IPS-18c (cell line): Measurements from ENCODE around the gene BRPF1.

Source experiments
- H3K4me3 ChIP-seq: 2 replicates; pipeline ENCODE4 v1.7.0; 2013; ENCODE audit warnings: low read depth, mild to moderate bottlenecking, low read length, moderate library complexity; ENCODE audit not compliant: insufficient read depth
- H3K9me3 ChIP-seq: one replicate; pipeline ENCODE4 v1.6.1; 2013; ENCODE audit warnings: mild to moderate bottlenecking, low read length, moderate library complexity; ENCODE audit not compliant: control insufficient read depth, insufficient read depth

Gene BRPF1, protein sequence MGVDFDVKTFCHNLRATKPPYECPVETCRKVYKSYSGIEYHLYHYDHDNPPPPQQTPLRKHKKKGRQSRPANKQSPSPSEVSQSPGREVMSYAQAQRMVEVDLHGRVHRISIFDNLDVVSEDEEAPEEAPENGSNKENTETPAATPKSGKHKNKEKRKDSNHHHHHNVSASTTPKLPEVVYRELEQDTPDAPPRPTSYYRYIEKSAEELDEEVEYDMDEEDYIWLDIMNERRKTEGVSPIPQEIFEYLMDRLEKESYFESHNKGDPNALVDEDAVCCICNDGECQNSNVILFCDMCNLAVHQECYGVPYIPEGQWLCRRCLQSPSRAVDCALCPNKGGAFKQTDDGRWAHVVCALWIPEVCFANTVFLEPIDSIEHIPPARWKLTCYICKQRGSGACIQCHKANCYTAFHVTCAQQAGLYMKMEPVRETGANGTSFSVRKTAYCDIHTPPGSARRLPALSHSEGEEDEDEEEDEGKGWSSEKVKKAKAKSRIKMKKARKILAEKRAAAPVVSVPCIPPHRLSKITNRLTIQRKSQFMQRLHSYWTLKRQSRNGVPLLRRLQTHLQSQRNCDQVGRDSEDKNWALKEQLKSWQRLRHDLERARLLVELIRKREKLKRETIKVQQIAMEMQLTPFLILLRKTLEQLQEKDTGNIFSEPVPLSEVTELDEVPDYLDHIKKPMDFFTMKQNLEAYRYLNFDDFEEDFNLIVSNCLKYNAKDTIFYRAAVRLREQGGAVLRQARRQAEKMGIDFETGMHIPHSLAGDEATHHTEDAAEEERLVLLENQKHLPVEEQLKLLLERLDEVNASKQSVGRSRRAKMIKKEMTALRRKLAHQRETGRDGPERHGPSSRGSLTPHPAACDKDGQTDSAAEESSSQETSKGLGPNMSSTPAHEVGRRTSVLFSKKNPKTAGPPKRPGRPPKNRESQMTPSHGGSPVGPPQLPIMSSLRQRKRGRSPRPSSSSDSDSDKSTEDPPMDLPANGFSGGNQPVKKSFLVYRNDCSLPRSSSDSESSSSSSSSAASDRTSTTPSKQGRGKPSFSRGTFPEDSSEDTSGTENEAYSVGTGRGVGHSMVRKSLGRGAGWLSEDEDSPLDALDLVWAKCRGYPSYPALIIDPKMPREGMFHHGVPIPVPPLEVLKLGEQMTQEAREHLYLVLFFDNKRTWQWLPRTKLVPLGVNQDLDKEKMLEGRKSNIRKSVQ (N-terminal part only)

DNA sequence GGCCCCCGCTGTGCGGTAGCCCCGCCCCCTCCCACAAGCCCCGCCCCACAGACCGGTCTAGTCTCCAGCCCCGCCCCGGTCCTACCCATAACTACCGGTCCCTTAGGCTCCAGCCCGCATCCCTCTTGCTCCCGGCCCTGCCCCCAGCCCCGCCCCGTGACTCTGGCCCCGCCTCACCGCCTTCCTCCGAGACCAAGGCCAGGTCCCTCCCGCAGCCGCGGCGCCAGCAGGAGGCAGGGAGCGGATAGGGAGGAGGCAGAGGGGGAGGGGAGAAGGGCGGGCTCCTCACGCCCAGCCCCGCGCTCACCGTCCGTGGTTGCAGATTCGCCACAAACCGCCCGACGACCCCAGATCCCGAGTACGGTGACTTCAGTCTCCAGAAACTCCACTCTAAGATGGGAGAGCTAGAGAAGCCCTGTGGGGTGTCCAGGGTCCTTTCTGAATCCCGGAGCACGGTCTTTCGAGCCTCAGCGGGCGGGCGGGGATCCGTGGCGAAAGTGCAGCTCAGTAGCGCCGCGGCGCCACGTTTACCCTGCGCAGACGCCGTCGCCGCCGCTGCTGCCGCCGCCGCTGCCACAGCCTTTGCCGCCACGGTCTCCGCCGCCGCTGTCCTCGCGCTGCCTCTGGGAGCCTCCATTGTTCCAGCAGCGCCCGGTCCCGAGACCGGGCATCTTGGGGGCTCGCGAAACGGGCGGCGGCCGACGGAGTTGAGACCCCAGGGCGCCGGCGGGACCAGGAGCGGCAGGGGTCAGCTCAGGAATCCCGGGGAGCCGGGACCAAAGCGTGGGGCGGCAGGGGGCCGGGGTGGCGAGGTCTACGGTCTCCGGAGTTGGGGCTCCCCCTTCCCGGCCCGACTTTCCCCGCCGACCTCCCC, at the start of gene BRPF1:
TSS of gene BRPF1 (plus strand) at position 530 of the 874 bp plus-strand sequence. CDS start 2,406 bp downstream, outside the sequence.
- no peaks in the 10 kb centered on the region for H3K9me3 ChIP-seq
- H3K4me3 ChIP-seq = peak within 1 kb of the TSS; percentile 88

DNA sequence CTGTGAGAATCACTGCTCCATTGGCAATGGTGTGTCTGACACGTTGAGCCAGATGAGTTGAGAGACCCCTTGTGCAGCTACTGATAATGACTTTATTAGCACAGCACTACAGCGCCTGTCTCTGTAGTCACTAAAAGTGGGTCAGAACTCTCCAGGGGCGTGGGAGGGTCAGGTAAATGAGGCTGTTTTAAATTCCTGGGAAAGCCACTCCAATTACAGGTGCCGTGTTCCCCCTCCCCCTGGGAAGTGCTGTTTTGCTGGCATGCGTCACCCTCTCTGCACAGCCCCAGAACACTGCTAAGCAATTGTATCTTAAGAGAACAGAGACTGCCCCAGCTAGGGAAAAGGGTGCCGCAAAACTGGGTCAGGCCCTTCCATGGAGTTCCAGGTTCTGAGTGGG, 49.4 kb upstream of the BRPF1 start:
- Histone ChIP-seq H3K4me3 (no peak overlapping the region), H3K9me3 (no peaks in the 10 kb centered on the region)

DNA sequence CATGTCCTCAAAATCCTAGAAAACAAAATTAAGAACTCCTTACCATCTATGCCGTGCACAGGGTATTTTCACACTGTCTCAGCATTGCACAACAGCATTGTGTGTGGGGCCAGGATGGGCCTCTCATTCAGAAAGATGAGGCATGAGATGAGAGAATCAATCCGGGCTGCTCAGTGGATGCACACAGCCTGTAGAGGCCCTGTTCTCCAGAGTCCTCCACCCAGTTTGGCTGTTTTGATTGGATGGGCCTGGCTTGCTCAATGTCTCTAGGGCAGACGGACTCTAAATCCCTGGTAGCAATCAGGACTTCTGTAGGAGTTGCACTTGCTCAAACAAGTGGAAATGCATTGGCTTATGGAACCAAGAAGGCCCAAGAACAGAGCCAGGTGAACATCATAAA, 48.1 kb upstream of the BRPF1 start:
- H3K4me3 ChIP-seq = no peak overlapping the region
- H3K9me3 ChIP-seq = no peaks in the 10 kb centered on the region

DNA sequence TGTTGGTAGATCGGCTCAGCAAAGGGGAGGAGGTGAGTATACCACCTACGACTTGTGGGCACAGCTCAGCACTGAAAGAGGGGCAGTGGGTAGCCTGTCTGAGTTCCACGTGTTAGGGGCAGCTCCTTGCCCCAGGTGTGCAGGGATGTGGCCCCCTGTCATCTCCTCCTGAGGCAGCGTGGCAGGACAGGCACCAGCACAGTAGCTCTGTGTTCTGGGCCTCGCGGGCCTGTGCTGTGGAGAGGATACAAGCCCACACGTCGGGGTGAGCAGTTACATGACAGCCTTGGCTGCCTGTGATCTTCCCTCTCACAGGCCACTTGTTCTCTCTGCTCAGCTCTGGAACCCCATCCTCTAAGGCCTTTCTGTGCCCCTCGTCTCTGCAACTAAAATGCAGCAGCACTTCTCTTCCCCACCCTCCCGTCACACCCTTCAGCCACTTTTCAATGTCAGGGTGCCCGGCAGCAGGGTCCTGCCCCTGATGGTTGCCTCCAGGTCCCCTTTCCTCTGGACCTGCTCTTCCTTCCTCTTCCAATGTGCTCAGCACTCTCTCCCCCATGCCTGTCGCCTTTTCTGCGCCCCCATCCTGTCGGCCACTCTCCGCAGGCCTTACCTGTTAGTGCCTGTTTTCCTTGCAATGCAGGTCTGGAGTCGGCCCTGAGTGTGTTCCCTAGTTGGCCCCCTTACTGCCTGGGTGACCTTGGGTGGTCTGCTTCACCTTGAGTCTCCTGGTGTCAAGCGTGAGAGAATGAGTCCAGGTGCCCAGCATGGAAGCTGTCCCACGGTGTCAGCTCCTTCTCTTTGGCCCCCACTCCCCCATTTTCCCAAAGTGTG, 46.1 kb upstream of the BRPF1 start:
- Histone ChIP-seq H3K9me3 (no peaks in the 10 kb centered on the region), H3K4me3 (no peak overlapping the region)

DNA sequence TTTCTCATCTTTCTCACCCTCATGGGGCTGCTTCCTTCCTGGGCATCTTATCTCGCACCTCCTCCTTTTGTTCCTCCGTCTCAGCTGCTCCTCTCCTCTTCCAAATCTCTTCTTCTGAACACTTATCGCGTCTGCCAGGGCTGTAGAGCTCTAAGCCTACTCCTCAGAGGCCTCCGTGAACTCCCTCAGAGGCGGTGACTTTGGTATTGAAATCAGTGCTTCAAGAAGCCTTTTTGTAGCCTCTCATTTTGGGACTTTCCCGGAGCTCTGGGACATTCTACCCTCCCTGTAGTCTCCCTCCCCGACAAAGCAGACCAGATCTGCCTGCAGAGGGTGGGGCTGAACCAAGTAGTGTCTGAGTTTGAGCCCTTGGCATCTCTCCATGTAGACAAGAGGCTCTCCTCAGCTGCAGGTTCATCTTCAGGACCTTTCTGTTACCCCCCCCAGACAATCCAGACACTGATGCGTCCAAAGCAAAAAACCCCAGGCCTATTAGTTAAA, 45.4 kb upstream of the BRPF1 start:
- Histone ChIP-seq H3K9me3 (no peaks in the 10 kb centered on the region), H3K4me3 (no peak overlapping the region)

DNA sequence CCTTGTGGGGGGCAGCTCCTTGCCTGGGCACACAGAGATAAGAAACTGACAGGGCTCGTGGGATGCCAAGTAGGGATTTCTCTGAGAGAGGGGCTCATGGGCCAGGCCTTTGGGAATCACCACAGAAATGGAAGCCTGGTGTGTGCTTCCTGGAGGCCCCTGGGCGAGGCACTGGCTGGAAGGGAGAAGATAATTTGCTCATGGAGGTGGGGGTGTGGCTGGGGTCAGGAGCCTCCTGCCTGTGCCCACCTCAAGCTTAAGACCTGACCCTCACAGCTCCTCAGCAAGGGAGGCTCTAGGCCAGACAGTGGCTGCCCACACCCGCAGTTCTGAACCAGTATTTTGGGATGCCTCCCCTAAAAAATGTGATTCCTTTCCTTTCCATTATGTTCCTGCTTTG, 44.8 kb upstream of the BRPF1 start:
- Histone ChIP-seq H3K4me3 (no peak overlapping the region), H3K9me3 (no peaks in the 10 kb centered on the region)

- no peak overlapping the region for H3K4me3 ChIP-seq
- H3K9me3 ChIP-seq = no peaks in the 10 kb centered on the region
These were observed 44.0 kb upstream of the BRPF1 start for GRCh38 chr3:9687514-9687913.

GRCh38 chr3:9688961-9689360, 42.6 kb upstream of the BRPF1 start:
- Histone ChIP-seq H3K4me3 (no peak overlapping the region), H3K9me3 (no peaks in the 10 kb centered on the region)

- no peak overlapping the region for H3K4me3 ChIP-seq
- no peaks in the 10 kb centered on the region for H3K9me3 ChIP-seq
These were observed 41.8 kb upstream of the BRPF1 start for GRCh38 chr3:9689757-9690156.

DNA sequence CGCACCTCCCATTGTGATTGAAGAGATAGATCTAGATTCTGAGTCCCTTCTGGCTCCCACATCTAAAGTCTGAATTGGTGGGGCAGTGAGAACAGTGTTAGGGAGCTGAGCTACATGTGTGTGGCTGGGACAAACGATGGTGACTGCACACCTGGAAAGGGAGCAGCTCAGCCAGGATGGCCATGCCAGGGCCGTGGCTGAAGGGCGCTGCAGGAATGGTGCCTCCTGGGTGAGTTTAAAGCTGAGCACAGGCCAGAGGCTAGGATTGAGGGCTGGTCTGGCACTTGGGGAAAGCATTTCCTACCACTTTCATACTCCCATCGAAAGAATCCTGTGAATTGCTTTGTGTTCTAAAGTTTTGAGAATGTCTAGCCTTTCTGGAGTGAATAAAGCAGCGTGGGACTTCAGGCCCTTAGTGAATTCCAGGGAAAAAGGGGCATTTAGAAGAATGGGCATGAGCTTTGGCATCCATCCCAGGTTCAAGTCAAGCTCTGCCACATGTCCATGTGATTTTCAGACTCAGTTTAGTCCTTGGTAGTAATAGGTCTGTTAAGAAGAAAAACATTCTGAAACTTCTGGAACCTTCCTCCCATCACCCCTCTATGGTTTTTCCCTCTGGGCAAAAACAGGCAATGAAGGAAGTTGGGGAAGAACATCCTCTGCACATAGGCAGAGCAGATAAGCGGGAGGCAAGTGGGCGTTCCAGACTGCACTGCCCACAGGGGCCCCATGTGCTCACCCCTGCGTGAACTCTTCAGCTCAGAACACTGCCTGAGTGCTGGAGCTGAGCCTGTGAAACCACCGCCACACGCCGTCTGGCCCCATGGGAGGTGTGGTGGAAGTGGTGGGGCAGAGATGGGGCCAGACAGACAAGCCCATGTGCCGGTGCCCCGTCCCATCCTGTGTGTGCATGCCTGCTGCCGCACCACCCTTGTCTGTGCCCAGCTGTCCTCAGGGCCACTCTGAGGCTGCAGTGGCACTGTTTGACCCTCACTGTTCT, 40.8 kb upstream of the BRPF1 start:
- no peak overlapping the region for H3K4me3 ChIP-seq
- H3K9me3 ChIP-seq = no peaks in the 10 kb centered on the region

DNA sequence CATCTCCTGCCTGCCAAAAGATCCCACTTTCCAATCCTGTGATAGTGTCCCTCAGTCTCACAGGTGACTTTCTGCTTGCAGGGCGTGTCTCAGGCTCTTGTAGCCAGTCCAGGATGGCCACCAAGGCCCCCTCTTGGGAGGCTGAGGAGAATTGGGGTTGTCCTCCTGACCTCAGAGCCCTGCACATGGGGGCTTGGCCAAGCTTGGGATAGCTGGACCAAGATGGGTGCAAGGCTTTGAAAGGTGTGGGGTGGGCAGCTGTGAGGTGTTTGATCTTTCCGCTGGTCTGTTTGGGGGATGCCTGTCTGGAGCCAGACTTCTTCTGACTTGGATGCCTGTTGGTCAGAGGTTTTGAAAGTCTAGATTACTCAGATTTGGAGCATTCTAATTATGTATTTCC, 39.9 kb upstream of the BRPF1 start:
- H3K4me3 ChIP-seq = no peak overlapping the region
- H3K9me3 ChIP-seq = no peaks in the 10 kb centered on the region

GRCh38 chr3:9692416-9692815, 39.1 kb upstream of the BRPF1 start:
- no peaks in the 10 kb centered on the region for H3K9me3 ChIP-seq
- no peak overlapping the region for H3K4me3 ChIP-seq

DNA sequence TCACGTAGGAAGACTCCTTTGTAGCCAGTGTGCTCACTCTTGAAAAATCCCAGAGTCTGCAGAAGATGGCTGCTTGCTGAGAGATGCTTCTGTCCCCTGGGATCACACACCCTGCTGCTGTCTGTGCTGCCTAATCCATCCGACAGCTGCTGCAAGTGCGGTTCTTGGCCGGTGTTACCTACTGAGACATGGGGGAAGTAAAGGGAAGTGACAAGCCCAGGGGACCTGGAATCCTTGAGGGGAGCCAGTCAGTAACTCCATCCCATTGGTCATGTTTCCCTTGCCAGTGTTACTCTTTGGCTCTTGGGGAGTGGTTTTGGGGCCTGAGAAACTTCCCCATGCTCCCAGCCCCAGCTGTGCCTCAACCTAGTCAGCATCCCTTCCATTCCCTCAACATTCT, 36.2 kb upstream of the BRPF1 start:
- Histone ChIP-seq H3K9me3 (no peaks in the 10 kb centered on the region), H3K4me3 (no peak overlapping the region)

GRCh38 chr3:9695746-9696145, 35.8 kb upstream of the BRPF1 start:
- no peaks in the 10 kb centered on the region for H3K9me3 ChIP-seq

More at GRCh38 chr3:9695746-9696145, 35.8 kb upstream of the BRPF1 start:
- H3K4me3 ChIP-seq = no peak overlapping the region
